HL-60 (cell line): ENCODE data around the gene CDA.

ENCODE experiments used
- DNase-seq, 2 experiments: peaks; one replicate each; pipeline ENCODE4 v3.0.0-alpha.2; 2010 to 2020; ENCODE audit warnings: low read depth in 1 of 2, low spot score in 1 of 2
- H3K27ac ChIP-seq: fragments of 250-450 bp; sonication (Bioruptor Pico); replicated peaks from 2 replicates; pipeline ENCODE4 v1.5.1; 2020; ENCODE audit warnings: mild to moderate bottlenecking, moderate library complexity
- H3K27me3 ChIP-seq: fragments of 250-450 bp; sonication (Bioruptor Pico); 2 replicates; pipeline ENCODE4 v1.5.1; 2021; ENCODE audit warnings: mild to moderate bottlenecking, moderate library complexity; ENCODE audit not compliant: insufficient read depth, poor library complexity, severe bottlenecking
- H3K4me3 ChIP-seq: replicated peaks from 2 replicates; pipeline ENCODE4 v1.5.1; 2011; ENCODE audit warnings: mild to moderate bottlenecking, control low read depth, low read length; ENCODE audit not compliant: insufficient read depth
- GABPA ChIP-seq: IDR thresholded peaks from 2 replicates; pipeline ENCODE4 v1.6.1; 2012; ENCODE audit warnings: low read depth
- POLR2AphosphoS5 ChIP-seq: IDR thresholded peaks from 2 replicates; pipeline ENCODE4 v1.6.1; 2012; ENCODE audit warnings: low read depth
- SPI1 ChIP-seq: IDR thresholded peaks from 2 replicates; pipeline ENCODE4 v1.6.1; 2012; ENCODE audit warnings: low read depth, mild to moderate bottlenecking, borderline replicate concordance
- TF ChIP-seq, protein P1 (sequence below): IDR thresholded peaks from 2 replicates; pipeline ENCODE4 v1.6.1; 2012; ENCODE audit warnings: low read depth; ENCODE audit not compliant: insufficient replicate concordance
- TF ChIP-seq, protein P2 (sequence below): IDR thresholded peaks from one replicate; pipeline ENCODE4 v1.5.1; 2011; ENCODE audit warnings: low read length, control low read depth, inconsistent platforms; ENCODE audit not compliant: insufficient read depth

Gene CDA

DNA sequence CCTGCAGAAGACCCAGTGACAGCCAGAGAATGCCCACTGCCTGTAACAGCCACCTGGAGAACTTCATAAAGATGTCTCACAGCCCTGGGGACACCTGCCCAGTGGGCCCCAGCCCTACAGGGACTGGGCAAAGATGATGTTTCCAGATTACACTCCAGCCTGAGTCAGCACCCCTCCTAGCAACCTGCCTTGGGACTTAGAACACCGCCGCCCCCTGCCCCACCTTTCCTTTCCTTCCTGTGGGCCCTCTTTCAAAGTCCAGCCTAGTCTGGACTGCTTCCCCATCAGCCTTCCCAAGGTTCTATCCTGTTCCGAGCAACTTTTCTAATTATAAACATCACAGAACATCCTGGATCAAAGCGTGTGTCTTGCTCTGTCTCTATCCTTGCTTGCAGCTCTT, 29.7 kb downstream of the CDA start:
- Histone ChIP-seq H3K27ac (no peak overlapping the region), H3K27me3 (no peaks in the 10 kb centered on the region), H3K4me3 (no peak overlapping the region)
- DNase-seq, result no peak
- TF ChIP-seq POLR2AphosphoS5 (no peak), SPI1 (no peak), GABPA (no peak)
- TF ChIP-seq, protein P1, sequence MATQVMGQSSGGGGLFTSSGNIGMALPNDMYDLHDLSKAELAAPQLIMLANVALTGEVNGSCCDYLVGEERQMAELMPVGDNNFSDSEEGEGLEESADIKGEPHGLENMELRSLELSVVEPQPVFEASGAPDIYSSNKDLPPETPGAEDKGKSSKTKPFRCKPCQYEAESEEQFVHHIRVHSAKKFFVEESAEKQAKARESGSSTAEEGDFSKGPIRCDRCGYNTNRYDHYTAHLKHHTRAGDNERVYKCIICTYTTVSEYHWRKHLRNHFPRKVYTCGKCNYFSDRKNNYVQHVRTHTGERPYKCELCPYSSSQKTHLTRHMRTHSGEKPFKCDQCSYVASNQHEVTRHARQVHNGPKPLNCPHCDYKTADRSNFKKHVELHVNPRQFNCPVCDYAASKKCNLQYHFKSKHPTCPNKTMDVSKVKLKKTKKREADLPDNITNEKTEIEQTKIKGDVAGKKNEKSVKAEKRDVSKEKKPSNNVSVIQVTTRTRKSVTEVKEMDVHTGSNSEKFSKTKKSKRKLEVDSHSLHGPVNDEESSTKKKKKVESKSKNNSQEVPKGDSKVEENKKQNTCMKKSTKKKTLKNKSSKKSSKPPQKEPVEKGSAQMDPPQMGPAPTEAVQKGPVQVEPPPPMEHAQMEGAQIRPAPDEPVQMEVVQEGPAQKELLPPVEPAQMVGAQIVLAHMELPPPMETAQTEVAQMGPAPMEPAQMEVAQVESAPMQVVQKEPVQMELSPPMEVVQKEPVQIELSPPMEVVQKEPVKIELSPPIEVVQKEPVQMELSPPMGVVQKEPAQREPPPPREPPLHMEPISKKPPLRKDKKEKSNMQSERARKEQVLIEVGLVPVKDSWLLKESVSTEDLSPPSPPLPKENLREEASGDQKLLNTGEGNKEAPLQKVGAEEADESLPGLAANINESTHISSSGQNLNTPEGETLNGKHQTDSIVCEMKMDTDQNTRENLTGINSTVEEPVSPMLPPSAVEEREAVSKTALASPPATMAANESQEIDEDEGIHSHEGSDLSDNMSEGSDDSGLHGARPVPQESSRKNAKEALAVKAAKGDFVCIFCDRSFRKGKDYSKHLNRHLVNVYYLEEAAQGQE, result no peak
- TF ChIP-seq, protein P2, sequence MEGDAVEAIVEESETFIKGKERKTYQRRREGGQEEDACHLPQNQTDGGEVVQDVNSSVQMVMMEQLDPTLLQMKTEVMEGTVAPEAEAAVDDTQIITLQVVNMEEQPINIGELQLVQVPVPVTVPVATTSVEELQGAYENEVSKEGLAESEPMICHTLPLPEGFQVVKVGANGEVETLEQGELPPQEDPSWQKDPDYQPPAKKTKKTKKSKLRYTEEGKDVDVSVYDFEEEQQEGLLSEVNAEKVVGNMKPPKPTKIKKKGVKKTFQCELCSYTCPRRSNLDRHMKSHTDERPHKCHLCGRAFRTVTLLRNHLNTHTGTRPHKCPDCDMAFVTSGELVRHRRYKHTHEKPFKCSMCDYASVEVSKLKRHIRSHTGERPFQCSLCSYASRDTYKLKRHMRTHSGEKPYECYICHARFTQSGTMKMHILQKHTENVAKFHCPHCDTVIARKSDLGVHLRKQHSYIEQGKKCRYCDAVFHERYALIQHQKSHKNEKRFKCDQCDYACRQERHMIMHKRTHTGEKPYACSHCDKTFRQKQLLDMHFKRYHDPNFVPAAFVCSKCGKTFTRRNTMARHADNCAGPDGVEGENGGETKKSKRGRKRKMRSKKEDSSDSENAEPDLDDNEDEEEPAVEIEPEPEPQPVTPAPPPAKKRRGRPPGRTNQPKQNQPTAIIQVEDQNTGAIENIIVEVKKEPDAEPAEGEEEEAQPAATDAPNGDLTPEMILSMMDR, result no peak

DNA sequence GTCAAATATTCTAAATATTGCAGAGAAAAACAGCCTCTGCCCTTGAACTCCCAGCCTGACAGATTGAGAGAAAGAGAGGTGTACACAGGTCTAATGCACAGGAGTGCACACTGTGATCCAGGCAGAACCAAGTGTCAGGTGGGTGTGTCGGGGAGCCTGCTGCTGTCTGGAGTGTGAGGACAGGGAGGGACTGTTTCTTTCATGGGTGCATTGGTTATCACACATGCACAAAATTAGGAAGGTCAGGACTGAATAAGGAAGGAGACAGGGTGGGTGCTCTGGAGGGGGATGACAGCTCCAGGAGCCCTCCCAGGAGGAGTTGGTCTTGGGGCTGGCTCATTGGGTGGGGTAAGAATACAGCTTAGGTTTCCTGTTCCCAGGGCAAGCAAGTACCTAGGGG, 31.1 kb downstream of the CDA start:
- Histone ChIP-seq H3K27me3 (no peaks in the 10 kb centered on the region), H3K27ac (no peak overlapping the region), H3K4me3 (no peak overlapping the region)
- no peak for DNase-seq
- TF ChIP-seq GABPA, result no peak
- no peak for TF ChIP-seq SPI1
- TF ChIP-seq POLR2AphosphoS5, result no peak
- TF ChIP-seq, protein P2, result no peak
- TF ChIP-seq, protein P1, result no peak

DNA sequence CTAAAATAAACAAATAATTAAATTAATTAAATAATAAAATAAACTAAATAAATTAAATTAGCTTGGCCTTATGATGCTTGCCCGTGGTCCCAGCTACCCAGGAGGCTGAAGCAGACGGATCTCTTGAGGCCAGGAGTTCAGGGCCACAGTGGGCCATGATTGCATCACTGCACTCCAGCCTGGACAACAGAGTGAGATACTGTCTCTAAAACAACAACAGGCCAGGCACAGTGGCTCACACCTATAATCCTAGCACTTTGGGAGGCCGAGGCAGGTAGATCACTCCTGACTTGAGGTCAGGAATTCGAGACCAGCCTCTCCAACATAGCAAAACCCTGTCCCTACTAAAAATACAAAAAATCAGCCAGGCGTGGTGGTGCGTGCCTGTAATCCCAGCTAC, 32.1 kb downstream of the CDA start:
- DNase-seq, result no peak
- Histone ChIP-seq H3K27me3 (no peaks in the 10 kb centered on the region), H3K4me3 (no peak overlapping the region), H3K27ac (no peak overlapping the region)
- TF ChIP-seq, protein P1, result no peak
- TF ChIP-seq SPI1 (no peak), POLR2AphosphoS5 (no peak), GABPA (no peak)
- TF ChIP-seq, protein P2, result no peak
